ENCODE data around the gene KIAA1328. TPM values are rescaled to one million over a fixed set of nuclear protein-coding genes. Genes with fewer than 3 reads are reported as not detected.

The KIAA1328 gene
- total RNA-seq, 1 donor from 2014 or later: 17.2 TPM

- Histone ChIP-seq H3K27me3 (no peaks in the 10 kb centered on the region), H3K9me3 (no peaks in the 10 kb centered on the region), H3K4me3 (no peak overlapping the region), H3K36me3 (peaks cover 0 to 11% of the 10 kb centered on the region in 2 donors), H3K27ac (no peak overlapping the region), H3K4me1 (no peaks in the 10 kb centered on the region)
- TF ChIP-seq POLR2AphosphoS5 (IDR thresholded peaks at IDR 0.05; ENCODE audit: insufficient read depth in 1 of 2, low read depth in 1 of 2) (no peak), CTCF (IDR thresholded peaks at IDR 0.05) (no peak), POLR2A (IDR thresholded peaks at IDR 0.05) (no peak)
- DNase-seq (ENCODE audit: extremely low spot score in 2 of 2): no peak
- intact Hi-C loops (cut with DNase I): no loop called here
These were observed 22.3 kb downstream of the KIAA1328 start for GRCh38 chr18:36851202-36851590.

GRCh38 chr18:36856815-36857214, 27.9 kb downstream of the KIAA1328 start:
- no peaks in the 10 kb centered on the region for H3K27me3 ChIP-seq
- no peak for TF ChIP-seq CTCF (IDR thresholded peaks at IDR 0.05)
- H3K4me3 ChIP-seq: no peak overlapping the region
- intact Hi-C loops (cut with DNase I): no loop called here
- no peaks in the 10 kb centered on the region for H3K4me1 ChIP-seq
- no peak for DNase-seq (ENCODE audit: extremely low spot score in 2 of 2)
- H3K36me3 ChIP-seq: peaks cover 0 to 15% of the 10 kb centered on the region in 2 donors
- no peaks in the 10 kb centered on the region for H3K9me3 ChIP-seq
- H3K27ac ChIP-seq: no peak overlapping the region

- no peak for TF ChIP-seq POLR2A (IDR thresholded peaks at IDR 0.05)
- TF ChIP-seq CTCF (IDR thresholded peaks at IDR 0.05): no peak
- TF ChIP-seq POLR2AphosphoS5 (IDR thresholded peaks at IDR 0.05; ENCODE audit: insufficient read depth in 1 of 2, low read depth in 1 of 2): no peak
- Histone ChIP-seq H3K36me3 (peaks cover 0 to 10% of the 10 kb centered on the region in 2 donors), H3K27ac (no peak overlapping the region), H3K9me3 (no peaks in the 10 kb centered on the region), H3K4me1 (no peaks in the 10 kb centered on the region), H3K27me3 (no peaks in the 10 kb centered on the region), H3K4me3 (no peak overlapping the region)
- intact Hi-C loops (cut with DNase I): no loop called here
- no peak for DNase-seq (ENCODE audit: extremely low spot score in 2 of 2)
These were observed 33.3 kb downstream of the KIAA1328 start for GRCh38 chr18:36862182-36862581.

GRCh38 chr18:36867056-36867455, 38.1 kb downstream of the KIAA1328 start:
- intact Hi-C loops (cut with DNase I): no loop called here

GRCh38 chr18:36871801-36872200, 42.9 kb downstream of the KIAA1328 start:
- Histone ChIP-seq H3K27me3 (no peaks in the 10 kb centered on the region), H3K9me3 (no peaks in the 10 kb centered on the region), H3K4me3 (no peak overlapping the region), H3K27ac (no peak overlapping the region), H3K4me1 (no peaks in the 10 kb centered on the region), H3K36me3 (no peaks in the 10 kb centered on the region)
- TF ChIP-seq POLR2AphosphoS5 (IDR thresholded peaks at IDR 0.05; ENCODE audit: insufficient read depth in 1 of 2, low read depth in 1 of 2): no peak
- TF ChIP-seq CTCF (IDR thresholded peaks at IDR 0.05): no peak
- no peak for TF ChIP-seq POLR2A (IDR thresholded peaks at IDR 0.05)
- intact Hi-C loops (cut with DNase I): no loop called here
- no peak for DNase-seq (ENCODE audit: extremely low spot score in 2 of 2)

More at GRCh38 chr18:36867056-36867455, 38.1 kb downstream of the KIAA1328 start:
- H3K27me3 ChIP-seq: no peaks in the 10 kb centered on the region
- no peak overlapping the region for H3K4me3 ChIP-seq
- TF ChIP-seq CTCF (IDR thresholded peaks at IDR 0.05) (no peak), POLR2A (IDR thresholded peaks at IDR 0.05) (no peak), POLR2AphosphoS5 (IDR thresholded peaks at IDR 0.05; ENCODE audit: insufficient read depth in 1 of 2, low read depth in 1 of 2) (no peak)
- H3K27ac ChIP-seq: no peak overlapping the region
- no peak for DNase-seq (ENCODE audit: extremely low spot score in 2 of 2)
- H3K4me1 ChIP-seq: no peaks in the 10 kb centered on the region
- H3K36me3 ChIP-seq: peaks cover 0 to 4% of the 10 kb centered on the region in 2 donors
- no peaks in the 10 kb centered on the region for H3K9me3 ChIP-seq

Measured in vagina (tissue), 2 donors.